Measurements from ENCODE around the gene POLR3H. TPM values are rescaled to one million over a fixed set of nuclear protein-coding genes. Genes with fewer than 3 reads are reported as not detected.

Gene POLR3H
- total and polyA plus RNA-seq, 2 of the 4 experiments (the other 2 are of a cell fraction) = 37.8 to 67.8 TPM

DNA sequence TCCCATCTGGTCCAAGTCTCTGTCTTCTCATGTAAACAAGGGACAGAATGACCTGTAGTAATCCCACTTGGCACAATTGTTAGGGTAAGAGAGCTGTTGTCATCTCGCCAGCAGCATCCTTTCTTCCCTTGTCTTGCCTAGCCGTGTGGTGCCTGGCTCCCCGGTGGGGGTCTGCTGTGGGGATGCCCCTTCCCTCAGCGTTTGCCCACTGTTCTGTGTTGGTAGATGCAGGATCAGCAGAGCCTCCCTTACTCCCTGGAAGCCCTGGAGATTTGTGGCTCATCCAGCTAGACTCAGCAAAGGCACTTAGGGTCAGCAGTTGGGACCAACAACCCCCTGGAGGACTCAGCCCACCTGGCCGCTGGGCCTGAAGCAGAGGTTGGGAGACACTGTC lies 62.3 kb downstream of the POLR3H start:
- ChIA-PET CTCF (no interaction called here), POLR2A (ENCODE audit: unreplicated experiment) (no interaction called here)
- WGBS, 2 experiments (ENCODE audit: extremely low coverage in 2 of 2, insufficient read length in 1 of 2) = 89% methylated on average over 1 of the region's 5 CpGs; no CpG with 5 or more reads in 1 of the 2 experiments
- H3K14ac ChIP-seq (replicated peaks; ENCODE audit: low read depth, low read length) = no peak overlapping the region
- TF ChIP-seq RAD21 (IDR thresholded peaks at IDR 0.05; ENCODE audit: low read length) (no peak), CHD1 (IDR thresholded peaks at IDR 0.05; ENCODE audit: low read depth, low read length) (no peak), NFE2L2 (IDR thresholded peaks at IDR 0.05; ENCODE audit: low read depth, low read length) (no peak), RCOR1 (IDR thresholded peaks at IDR 0.05; ENCODE audit: insufficient replicate concordance, low read length) (no peak), FOS (IDR thresholded peaks at IDR 0.05; ENCODE audit: low read depth, low read length) (no peak), MAFK (IDR thresholded peaks at IDR 0.05; ENCODE audit: low read depth, low read length) (no peak), POLR2A (IDR thresholded peaks at IDR 0.05; ENCODE audit: low read depth, low read length) (no peak), SMC3 (IDR thresholded peaks at IDR 0.05; ENCODE audit: low read depth, low read length) (no peak)
- TF ChIP-seq, protein P1, sequence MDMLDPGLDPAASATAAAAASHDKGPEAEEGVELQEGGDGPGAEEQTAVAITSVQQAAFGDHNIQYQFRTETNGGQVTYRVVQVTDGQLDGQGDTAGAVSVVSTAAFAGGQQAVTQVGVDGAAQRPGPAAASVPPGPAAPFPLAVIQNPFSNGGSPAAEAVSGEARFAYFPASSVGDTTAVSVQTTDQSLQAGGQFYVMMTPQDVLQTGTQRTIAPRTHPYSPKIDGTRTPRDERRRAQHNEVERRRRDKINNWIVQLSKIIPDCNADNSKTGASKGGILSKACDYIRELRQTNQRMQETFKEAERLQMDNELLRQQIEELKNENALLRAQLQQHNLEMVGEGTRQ (IDR thresholded peaks at IDR 0.05; ENCODE audit: low read depth, low read length) = no peak
- TF ChIP-seq, protein P2, sequence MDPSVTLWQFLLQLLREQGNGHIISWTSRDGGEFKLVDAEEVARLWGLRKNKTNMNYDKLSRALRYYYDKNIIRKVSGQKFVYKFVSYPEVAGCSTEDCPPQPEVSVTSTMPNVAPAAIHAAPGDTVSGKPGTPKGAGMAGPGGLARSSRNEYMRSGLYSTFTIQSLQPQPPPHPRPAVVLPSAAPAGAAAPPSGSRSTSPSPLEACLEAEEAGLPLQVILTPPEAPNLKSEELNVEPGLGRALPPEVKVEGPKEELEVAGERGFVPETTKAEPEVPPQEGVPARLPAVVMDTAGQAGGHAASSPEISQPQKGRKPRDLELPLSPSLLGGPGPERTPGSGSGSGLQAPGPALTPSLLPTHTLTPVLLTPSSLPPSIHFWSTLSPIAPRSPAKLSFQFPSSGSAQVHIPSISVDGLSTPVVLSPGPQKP (IDR thresholded peaks at IDR 0.05; ENCODE audit: borderline replicate concordance, low read depth, low read length) = no peak
- TF ChIP-seq, protein P3, sequence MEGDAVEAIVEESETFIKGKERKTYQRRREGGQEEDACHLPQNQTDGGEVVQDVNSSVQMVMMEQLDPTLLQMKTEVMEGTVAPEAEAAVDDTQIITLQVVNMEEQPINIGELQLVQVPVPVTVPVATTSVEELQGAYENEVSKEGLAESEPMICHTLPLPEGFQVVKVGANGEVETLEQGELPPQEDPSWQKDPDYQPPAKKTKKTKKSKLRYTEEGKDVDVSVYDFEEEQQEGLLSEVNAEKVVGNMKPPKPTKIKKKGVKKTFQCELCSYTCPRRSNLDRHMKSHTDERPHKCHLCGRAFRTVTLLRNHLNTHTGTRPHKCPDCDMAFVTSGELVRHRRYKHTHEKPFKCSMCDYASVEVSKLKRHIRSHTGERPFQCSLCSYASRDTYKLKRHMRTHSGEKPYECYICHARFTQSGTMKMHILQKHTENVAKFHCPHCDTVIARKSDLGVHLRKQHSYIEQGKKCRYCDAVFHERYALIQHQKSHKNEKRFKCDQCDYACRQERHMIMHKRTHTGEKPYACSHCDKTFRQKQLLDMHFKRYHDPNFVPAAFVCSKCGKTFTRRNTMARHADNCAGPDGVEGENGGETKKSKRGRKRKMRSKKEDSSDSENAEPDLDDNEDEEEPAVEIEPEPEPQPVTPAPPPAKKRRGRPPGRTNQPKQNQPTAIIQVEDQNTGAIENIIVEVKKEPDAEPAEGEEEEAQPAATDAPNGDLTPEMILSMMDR (conservative IDR thresholded peaks at IDR 0.05; ENCODE audit: low read depth, low read length) = no peak
- H2BK15ac ChIP-seq (ENCODE audit: low read depth, low read length) = no peak overlapping the region
- peaks cover 40% of the 10 kb centered on the region for H3K4me1 ChIP-seq (ENCODE audit: control insufficient read depth, insufficient read depth, low read length)
- no peak overlapping the region for H4K8ac ChIP-seq (ENCODE audit: low read depth in 2 of 2, low read length in 2 of 2)
- peaks cover 29% of the 10 kb centered on the region for H3K9me1 ChIP-seq (ENCODE audit: insufficient read depth, low read length)
- H4K5ac ChIP-seq (ENCODE audit: low read depth, low read length) = no peak overlapping the region
- H2BK120ac ChIP-seq (ENCODE audit: low read depth, low read length) = peak overlapping the region; percentile 17
- in situ Hi-C loops (cut with MboI; ENCODE audit: low sequenced_read_pairs) (no loop called here), dilution Hi-C loops (cut with HindIII; ENCODE audit: low sequenced_read_pairs, unreplicated experiment) (no loop called here), intact Hi-C loops (cut with micrococcal nuclease) (no loop called here)
- no peak overlapping the region for H3K27ac ChIP-seq (ENCODE audit: insufficient read depth, low read length)
- BruUV-seq (replicated peaks) = no TSS peak
- no peak overlapping the region for H3K4me2 ChIP-seq (ENCODE audit: low read depth, low read length)
- H2AK5ac ChIP-seq (ENCODE audit: low read depth, low read length) = no peak overlapping the region
- H3K18ac ChIP-seq (ENCODE audit: low read depth, low read length) = no peak overlapping the region
- no peak overlapping the region for H3K9ac ChIP-seq (ENCODE audit: low read depth, low read length)
- no peak overlapping the region for H3K23ac ChIP-seq (ENCODE audit: low read depth, low read length)
- no peak overlapping the region for H3K4ac ChIP-seq (ENCODE audit: low read depth, low read length)
- H3K9me3 ChIP-seq (ENCODE audit: control insufficient read depth, insufficient read depth, low read length) = no peaks in the 10 kb centered on the region
- peak overlapping the region; percentile 20 for H2AK9ac ChIP-seq (replicated peaks; ENCODE audit: low read depth, low read length, poor library complexity)
- H4K91ac ChIP-seq (ENCODE audit: insufficient read depth, low read depth, low read length) = no peak overlapping the region
- H3K36me3 ChIP-seq (ENCODE audit: control insufficient read depth, insufficient read depth, low read length) = no peaks in the 10 kb centered on the region
- H2AFZ ChIP-seq (replicated peaks; ENCODE audit: low read length, poor library complexity) = no peak overlapping the region
- no peak overlapping the region for H3K4me3 ChIP-seq (ENCODE audit: insufficient read depth, low read depth, low read length)
- ATAC-seq (ENCODE audit: low read depth) = no peak
- H2BK20ac ChIP-seq (ENCODE audit: low read depth, low read length) = no peak overlapping the region
- no peak for DNase-seq
- no peak overlapping the region for H3K56ac ChIP-seq (ENCODE audit: extremely low read depth, insufficient read depth, low read length)
- peaks cover 22 to 86% of the 10 kb centered on the region in 2 experiments for H3K79me1 ChIP-seq (ENCODE audit: low read depth in 1 of 2, low read length in 2 of 2)
- H4K20me1 ChIP-seq (ENCODE audit: insufficient read depth, low read length) = peaks cover 52% of the 10 kb centered on the region
- no peaks in the 10 kb centered on the region for H3K27me3 ChIP-seq (ENCODE audit: control insufficient read depth, insufficient read depth, low read length)
- no peak overlapping the region for H2BK5ac ChIP-seq (ENCODE audit: low read depth, low read length, poor library complexity, severe bottlenecking)
